Dermis blood vessel endothelial cell (primary cell): ENCODE data around the gene TPBG. TPM values are rescaled to one million over a fixed set of nuclear protein-coding genes. Genes with fewer than 3 reads are reported as not detected.
"Not testable (repeated sequence)": the region's sequence is repeated elsewhere in the genome, so short reads cannot be mapped to it uniquely, and the experiment has no call there.

Experiments
- DNase-seq: peaks from one replicate; pipeline ENCODE4 v3.0.0; 2010
- total RNA-seq: library from RNA; depleted of rRNA; stranded (reverse); fragments of >200 nt; gene quantifications from 2 replicates; pipeline ENCODE4 v1.2.3, GENCODE V29; 2014

The TPBG gene
- total RNA-seq, 1 donor from 2014 or later = 9.4 TPM

GRCh38 chr6:82376636-82377035, 13.0 kb downstream of the TPBG start:
- DNase-seq = no peak

- DNase-seq = no peak
Observed at GRCh38 chr6:82380566-82381185, 17.1 kb downstream of the TPBG start.

GRCh38 chr6:82381278-82381677, 17.7 kb downstream of the TPBG start:
- no peak for DNase-seq

- no peak for DNase-seq
Observed at GRCh38 chr6:82385102-82385501, 21.5 kb downstream of the TPBG start.

- no peak for DNase-seq
Observed at GRCh38 chr6:82385546-82385945, 21.9 kb downstream of the TPBG start.

GRCh38 chr6:82385961-82386360, 22.3 kb downstream of the TPBG start:
- no peak for DNase-seq

- DNase-seq = not testable (repeated sequence)
Observed at GRCh38 chr6:82394770-82395169, 31.2 kb downstream of the TPBG start.

- DNase-seq = no peak
Observed at GRCh38 chr6:82396964-82397751, 33.5 kb downstream of the TPBG start.

GRCh38 chr6:82397962-82398692, 34.5 kb downstream of the TPBG start:
- no peak for DNase-seq

- no peak for DNase-seq
Observed at GRCh38 chr6:82408952-82409431, 45.4 kb downstream of the TPBG start.

GRCh38 chr6:82410151-82410648, 46.6 kb downstream of the TPBG start:
- no peak for DNase-seq

GRCh38 chr6:82413868-82414267, 50.3 kb downstream of the TPBG start:
- no peak for DNase-seq

GRCh38 chr6:82415820-82416219, 52.2 kb downstream of the TPBG start:
- DNase-seq = no peak

- DNase-seq = no peak
Observed at GRCh38 chr6:82416346-82416745, 52.7 kb downstream of the TPBG start.

Other genes with a start within 250 kb of the TPBG start
- gene IBTK, start 116.1 kb upstream of the TPBG start, total RNA-seq = 42.2 and 47.0 TPM in 2 replicates